Fibroblast of lung (primary cell): Measurements from ENCODE around the gene ISY1.

Source experiments
- CTCF ChIP-seq, 2 donors: IDR thresholded peaks in 1 of 2; conservative IDR thresholded peaks in 1 of 2; 1 replicate in 1 of 2; 2 replicates in 1 of 2; pipeline ENCODE4 v1.5.1; 2011 to 2012; ENCODE audit warnings: low read length in 2 of 2, control low read depth in 1 of 2, inconsistent platforms in 1 of 2, low read depth in 1 of 2, mild to moderate bottlenecking in 1 of 2
- EZH2 ChIP-seq: IDR thresholded peaks from 2 replicates; pipeline ENCODE4 v1.5.1; 2012; ENCODE audit warnings: low read length, control low read depth, mild to moderate bottlenecking; ENCODE audit errors: missing control alignments

- TF ChIP-seq CTCF (conservative IDR thresholded peaks at IDR 0.05 in 1 of 2, IDR thresholded peaks at IDR 0.05 in 1 of 2; ENCODE audit: low read depth in 1 of 2, low read length in 2 of 2): no peak
- TF ChIP-seq EZH2: no peak
These were observed 56.8 kb downstream of the ISY1 start for GRCh38 chr3:129104051-129104450.
